GM19455 (cell line): ENCODE data around the gene PRKAR1B.

Source experiments
- ATAC-seq: cut with Tn5 transposase; IDR thresholded peaks from one replicate; pipeline ENCODE4 v1.9.1; 2021; ENCODE audit not compliant: unreplicated experiment

PRKAR1B gene

DNA sequence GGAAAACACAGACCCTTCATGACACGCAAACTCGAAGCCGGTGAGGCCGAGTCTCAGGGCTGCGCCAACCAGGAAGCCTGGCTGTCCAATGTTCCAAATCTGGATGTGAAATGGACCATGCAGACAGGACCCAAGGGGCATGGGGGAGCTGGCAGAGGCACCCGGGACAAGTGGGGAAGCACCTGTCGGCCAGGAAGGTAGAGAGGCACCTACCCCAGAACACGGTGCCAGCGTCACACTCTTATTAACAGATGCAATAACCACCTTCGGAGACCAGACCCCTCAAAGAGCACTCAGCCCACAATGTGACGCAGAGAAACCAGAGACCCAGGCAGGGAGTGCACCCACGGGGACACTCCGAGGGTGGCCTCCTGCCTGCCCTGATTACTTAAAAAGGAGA is 119.1 kb downstream of the PRKAR1B start:
- ATAC-seq: no peak

DNA sequence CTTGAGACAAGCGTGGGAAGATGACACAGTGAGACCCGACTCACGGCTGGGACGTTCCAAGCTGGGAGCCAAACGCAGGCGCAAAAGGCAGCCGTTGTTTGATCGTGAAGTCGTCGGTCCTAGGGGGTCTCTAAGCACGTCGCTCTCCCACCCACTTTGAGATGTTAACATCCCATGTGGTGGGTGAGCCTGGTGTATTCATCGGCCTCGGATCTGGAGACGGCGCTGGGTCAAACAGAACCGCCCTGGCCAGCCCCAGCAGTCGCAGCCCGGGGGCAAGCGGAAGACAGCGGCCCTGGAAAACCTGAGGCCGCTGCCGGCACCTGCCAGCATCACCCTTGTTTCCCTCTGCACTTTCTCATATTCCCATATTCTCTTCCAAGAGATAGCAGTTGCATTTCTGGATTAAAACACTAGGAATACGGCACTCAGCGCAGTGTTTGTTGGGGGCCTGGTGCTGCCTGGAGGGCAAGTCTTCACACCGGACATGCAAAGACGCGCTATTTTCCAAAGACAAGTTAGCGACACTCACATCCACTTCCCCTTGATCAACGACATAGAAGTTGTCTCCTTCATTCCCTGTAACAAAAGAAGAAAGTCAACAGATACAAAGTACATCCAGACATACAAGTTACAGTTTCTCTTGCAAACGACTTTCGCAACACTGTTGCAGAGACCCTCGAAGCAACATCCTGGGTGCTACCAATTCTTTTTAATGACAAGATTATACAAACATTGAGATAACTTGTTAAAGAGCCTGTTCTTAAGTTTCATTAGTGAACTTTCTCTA is 121.2 kb downstream of the PRKAR1B start:
- no peak for ATAC-seq

DNA sequence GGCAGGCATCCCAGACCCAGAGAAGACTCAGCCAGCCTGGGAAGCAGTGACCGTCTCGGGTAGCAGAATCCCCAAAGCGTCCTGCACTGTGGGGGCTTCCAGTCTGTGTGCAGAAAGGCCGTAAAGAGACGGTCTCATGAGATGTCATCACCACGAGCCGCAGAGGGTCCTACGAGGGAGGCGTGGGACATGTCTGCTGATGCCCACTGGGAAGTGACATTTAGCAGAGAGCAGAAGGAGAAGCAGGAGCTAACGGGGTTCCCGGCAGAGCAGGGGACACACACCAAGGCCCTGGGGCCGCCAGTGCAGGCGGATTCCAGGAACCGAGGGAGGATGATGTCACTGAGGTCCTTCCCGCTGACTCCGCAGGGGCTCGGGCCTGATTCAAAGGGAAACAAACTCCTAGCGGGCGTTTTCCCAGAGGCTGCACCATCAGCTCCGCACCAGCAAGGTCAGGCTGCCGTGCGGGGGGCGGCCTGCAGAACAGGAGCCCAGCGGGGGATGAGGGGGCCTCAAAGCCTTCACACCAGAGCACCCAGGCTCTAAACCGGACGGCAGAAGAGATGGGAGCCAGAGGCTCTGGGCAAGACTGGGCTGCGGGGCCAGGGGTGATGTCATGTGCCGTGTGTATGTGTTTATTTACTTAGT is 122.1 kb downstream of the PRKAR1B start:
- ATAC-seq: no peak

DNA sequence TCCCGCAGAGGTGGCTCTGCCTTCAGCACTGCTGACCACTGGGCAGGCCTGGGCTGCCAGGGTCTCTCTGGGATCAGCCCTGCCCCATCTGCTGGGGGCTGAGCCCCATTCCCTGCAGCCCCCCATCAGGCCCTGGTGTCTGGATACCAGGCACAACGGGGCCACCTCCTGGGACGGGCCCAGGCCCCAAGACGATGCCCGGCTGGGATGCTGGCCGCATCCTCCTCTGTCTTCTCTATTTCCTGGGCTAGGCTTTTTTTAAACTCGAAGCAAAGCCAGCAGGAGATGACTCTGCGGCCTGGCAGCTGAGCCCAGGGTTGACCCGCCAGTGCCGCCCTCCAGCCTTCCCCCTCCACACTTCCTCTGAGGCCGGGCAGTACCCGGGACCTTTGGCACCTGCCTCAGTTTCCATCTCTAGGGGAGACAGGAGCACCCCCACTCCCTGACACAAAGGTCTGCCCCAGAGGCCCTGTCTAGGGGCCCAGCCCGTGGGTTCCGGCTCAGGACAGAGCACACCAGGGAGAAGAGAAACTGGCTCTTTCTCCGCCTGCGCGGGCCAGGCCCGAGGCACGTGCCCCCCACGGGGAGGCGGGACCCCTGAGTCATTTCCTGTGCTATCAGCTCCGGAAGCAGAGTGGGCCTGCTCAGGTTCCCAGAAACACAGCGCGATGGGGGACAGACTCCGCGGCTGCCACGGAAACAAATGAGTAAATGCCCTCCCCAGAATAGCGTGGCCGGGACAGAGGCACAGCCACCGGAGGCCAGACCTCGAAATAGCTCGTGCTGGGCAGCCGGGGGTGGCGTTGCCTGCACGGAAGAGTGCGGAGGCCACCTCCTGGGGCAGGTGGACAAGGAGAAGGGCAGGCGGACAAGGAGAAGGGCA is 122.8 kb downstream of the PRKAR1B start:
- peak; percentile 69 for ATAC-seq

DNA sequence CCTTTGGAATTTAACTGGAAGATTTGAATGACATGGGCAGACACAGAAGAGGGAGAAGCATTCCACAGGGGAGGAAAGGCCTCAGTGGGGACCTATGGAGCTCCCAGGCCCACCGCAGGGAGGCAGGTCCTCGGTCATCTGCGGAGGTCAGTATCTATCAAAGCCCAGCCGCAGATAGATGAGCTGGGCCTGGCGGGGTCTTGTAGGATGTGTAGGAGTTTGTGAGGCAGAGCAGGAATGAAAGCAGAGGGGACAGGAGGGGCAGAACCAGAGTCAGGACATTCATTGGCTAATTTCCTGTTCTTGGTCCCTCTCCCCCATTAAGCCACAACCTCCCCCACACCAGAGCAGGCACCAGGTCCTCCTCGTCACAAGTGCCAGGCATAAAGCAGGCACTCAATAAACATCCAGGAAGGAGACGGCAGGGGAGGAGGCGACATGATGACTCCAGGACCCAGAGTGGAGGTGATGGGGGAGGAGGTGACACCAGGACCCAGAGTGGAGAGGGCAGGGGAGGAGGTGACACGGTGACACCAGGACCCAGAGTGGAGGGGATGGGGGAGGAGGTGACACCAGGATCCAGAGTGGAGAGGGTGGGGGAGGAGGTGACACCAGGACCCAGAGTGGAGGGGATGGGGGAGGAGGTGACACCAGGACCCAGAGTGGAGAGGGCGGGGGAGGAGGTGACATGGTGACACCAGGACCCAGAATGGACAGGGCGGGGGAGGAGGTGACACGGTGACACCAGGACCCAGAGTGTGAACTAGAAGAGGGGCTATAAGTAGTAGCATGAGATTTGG is 123.7 kb downstream of the PRKAR1B start:
- no peak for ATAC-seq

DNA sequence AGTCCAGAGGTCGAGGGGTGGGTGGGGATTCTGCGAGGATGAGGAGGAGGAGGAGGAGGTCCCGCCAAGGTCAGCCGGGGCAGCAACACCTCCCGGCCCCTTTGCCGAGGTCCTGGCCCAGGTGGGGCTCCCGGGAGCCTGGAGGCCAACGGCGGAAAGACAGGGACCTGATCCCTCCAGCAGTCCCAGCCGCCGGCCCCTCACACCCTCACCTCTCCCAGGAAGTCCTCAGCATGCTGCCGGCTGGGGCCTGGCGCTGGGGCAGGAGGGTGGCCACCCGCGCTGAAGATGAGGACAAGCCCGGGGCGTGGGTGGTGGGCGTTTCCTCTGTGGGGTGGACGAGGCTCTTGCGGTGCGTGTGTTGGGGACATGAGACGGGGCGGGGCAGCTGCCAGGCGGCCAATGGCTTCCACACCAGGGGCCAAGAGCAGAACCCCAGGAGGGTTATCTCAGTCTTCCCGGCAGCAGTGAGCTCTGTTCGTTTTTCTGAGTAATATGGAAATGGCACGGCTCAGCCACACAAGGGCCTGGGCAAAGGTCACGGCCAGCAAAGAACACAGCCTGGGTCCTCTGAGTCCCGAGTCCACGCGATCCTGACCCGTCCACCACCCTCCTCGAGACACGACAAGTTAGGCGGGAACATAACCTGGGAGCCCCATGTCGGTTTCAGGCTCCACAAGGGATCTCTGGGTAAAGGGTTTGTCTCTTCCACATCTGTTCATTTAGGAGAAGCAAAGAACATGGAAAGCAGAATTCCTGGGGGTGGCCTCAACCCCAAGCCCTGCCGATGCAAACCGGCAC is 124.5 kb downstream of the PRKAR1B start:
- no peak for ATAC-seq

DNA sequence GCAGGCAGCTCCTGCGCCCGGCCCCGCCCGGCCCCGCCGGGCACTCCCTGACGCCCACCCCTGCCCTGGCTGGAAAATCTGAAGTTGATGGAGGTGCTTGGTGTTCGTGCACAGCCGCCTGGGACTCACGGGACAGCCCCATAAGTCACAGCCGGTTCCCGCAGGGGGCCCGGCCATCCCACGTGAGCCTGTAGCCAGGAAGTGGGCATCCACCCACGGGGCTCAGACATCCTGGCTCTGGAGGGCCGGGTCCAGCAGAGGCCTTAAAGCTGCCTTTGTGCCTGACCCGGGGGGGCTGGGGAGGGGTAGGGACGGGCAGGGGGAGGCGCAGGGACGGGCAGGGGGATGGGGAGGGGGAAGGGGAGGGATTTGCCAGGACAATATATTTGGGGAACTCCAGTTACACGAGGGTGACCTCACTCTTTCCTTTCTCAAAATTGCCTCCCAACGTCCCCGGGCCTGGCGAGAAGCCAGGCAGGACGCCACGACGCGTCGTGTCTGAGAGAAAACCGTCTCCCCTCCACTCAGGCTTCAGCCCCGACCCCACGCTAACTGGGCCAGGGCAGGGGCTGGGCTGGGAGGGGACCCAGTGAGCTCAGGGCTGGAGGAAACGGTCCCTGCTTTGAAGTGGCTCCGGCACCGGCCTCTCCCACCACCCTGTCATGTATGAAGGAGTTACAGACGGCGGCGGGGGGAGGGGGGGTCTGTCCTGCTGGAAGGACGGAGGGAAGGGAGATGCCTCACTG is 125.3 kb downstream of the PRKAR1B start:
- no peak for ATAC-seq

DNA sequence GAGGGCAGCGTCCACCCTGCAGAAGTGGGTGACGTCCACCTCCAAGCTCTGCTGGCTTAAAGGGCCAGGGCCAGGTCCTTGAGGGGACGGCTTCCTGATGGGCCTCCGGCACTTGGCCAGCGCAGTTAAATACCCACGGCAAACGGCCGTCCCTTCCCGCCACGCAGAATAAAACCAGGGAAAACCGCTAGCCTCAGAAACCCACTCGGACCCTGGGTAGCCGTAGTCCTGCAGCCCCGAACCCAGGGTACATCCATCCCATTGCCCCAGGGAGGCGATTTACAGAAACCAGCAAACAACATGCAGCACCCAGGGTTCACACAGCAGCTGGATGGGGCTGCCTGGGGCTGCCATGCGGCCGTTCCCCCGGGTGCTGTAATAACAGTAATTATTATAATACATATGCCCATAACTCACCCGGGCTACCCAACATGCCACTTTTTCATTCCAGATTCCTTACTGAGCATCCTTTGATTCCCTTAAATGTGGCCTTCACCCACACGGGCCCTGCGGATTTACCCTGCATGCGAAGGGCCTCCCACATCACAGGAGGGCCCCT is 126.0 kb downstream of the PRKAR1B start:
- no peak for ATAC-seq

DNA sequence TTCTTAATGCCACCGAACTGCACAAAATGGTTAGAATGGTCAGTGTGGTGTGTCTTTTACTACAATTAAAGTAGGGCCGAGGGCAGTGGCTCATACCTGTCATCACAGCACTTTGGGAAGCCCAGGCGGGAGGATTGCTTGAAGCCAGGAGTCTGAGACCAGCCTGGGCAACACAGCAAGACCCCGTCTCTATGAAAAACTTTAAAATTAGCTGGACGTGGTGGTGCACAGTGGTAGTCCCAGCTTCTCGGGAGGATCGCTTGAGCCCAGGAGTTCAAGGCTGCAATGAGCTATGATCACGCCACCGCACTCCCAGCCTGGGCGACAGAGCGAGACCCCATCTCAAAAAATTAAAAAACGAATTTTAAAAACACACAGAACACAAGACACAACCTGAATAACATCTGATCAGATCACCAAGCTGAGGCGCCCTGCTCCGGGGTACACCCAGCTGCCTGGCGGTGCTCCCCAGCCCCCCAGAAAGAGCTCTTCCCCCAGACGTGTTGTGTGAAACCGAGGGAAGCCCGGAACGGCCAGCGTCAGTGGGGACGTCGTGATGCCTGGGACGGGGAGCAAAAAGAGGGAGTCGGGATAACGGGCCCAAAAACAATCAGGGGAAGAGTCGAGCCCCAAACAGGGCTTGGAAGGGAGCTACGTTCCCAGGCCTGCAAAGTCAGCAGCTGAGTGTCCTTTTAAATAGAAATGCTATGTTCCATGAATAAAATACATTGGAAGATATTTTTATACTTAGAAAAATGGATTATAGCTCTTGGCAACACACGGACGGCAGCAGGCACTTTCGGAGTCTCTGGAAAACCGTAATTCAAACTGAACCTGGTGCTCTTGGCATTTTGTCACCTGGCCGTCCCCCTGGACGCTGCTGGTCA is 126.7 kb downstream of the PRKAR1B start:
- no peak for ATAC-seq

DNA sequence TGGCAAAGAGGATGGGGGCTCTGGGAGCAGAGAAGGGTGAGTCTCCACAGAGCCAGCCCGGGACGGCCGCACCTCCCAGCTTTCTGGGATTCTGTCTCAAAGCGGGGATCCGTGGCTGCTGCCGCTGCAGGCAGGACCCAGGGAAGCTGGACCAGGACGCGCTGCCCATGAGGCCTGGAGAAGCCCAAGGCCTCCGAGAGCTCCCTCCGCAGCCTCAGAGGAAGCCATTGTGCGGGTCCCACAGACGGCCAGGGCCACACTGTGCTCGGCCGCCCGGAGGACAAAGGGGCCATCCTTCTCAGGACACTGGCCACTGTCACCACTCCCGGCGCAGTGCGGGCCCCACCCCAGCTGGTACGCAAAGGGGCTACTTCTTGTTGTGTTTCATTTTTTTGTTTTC is 128.2 kb downstream of the PRKAR1B start:
- no peak for ATAC-seq

DNA sequence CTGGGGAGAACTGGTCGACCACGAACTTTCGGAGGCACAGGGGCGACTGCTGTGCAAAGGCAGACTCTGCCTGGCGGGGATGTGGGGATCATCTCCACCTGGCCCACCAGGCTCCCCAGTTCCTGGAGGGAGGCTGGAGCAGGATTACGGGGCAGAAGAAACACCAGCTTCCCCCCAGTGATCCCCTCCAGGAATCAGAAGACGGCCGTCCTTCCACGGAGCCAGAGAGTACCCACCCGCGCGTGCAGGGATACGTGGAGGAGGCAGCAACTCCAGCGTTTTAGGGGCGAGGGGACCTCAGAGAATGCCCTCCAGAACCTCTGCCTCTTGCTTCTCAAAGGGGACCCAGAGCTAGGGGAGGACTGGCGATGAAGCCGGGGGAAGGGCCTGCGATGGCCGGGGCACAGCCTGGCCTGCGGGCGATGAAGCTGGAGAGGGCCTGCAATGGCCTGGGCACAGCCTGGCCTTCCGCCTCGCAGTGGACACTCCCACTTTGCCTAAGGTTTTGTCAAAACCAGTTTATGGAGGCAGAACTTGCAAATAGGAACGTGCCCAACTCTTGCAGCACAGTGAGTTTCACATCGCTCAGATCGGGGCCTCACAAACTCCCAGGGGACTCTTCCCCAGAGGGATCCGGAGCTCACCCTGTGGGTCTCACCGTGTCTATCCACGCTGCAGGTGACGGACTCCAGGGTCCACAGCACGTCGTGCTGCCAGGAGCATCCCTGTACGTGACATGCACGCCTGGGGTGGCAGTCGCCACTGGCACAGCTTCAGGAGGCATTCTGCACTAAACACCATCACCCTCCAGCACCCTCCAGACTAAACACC is 129.5 kb downstream of the PRKAR1B start:
- no peak for ATAC-seq

DNA sequence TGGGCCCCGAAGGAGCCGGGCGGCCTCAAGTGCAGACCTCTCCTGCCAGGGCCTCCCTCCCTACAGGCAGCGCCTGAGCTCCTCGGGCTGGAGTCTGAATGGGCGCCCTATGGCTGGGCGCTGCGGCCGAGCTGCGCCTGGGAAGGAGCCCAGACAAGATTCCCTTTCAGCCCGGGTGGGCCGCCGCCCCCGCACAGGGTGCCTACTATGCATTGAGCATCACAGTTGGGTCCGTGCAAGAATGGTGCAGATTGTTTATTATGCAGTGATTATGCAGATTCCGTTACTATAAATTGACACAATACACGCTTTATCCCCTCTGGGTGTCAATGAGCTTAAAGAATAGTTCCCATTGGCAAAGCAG is 130.3 kb downstream of the PRKAR1B start:
- no peak for ATAC-seq

DNA sequence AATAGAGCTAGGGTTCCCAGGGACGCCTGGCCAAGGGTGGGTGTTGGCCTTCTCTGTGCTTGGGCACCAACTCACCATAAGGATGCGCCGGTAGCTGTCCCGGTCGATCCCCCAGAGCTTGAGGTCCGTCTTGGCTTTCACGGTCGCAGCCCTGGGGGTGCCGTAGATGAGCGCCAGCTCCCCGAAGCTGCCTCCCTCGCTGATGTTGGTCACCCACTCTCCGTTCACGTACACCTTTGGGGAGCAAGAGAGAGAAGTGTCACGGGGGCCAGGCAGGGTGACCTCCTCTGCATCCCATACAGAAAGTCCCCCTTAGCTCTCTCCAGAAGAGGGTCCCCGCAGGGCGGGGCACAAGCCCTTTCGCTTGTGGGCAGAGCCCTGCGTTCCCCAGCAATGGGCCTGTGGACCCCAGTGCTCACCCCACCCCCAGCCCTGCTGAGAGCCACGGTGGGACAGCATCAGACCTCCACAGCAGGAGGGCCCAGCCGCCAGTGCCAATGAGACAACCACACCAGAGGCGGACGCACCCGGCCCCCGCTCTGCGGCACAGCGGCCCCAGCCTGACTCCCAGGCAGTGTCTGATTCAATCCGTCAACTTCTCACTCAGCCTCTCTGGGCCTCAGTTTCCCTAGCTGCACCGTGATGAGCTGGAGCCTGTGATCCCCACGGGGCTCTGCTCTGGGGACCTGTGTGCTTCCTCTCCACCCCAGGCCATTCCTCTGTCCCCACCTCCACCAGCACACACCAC is 130.8 kb downstream of the PRKAR1B start:
- no peak for ATAC-seq

DNA sequence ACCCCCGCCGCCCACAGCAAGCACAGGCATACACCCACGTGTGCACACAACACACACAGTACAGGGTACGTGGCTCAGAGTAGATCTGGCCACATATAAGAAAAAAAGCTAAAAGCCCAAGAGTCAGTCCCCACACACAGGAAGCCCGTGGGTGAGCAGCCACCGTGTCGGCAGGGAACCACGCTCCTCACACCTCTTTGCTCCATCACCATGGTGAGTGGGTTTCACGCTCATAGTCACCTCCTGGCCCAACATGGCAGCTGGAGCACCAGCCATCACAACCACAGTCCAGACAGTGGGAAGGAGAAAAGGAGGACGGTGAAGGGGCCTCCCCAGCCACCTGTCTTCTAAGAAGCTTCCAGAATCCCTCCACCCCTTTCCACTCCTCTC is 131.5 kb downstream of the PRKAR1B start:
- no peak for ATAC-seq

DNA sequence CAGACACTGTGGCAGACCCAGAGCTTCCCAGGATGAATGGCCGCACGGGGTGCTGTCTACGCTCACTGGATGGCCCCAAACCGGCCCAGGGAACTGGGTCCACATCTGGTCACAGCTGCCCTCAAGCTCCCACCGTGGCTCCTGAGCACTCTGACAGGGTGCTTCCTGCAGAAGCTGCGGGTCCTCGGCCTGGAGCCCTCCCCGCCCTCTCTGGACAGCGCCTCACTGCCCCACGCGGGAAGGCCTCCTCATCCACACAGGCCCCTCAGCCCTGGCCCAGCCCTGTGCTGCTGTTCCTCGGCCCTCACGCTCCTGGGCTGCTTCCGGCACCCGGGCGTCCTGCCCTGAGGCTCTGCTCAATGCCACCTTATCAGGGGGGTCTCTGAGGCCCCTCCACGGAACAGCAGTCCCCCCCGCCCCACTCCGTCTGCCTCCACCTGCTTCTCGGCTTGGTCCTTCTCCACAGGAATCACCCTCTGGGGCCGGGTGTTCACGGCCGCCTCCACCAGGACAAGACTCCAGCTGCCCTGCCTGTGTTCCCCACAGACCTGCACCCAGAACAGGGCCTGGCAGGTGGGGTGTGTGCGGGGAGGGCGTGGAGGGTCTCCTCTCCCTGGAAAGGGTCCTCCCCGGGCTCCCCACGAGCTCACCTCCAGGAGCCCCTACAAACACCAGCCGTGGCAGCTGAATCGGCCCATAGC is 132.0 kb downstream of the PRKAR1B start:
- no peak for ATAC-seq
